ENCODE measurements around the gene COPE. TPM values are rescaled to one million over a fixed set of nuclear protein-coding genes. Genes with fewer than 3 reads are reported as not detected.

COPE gene
- total RNA-seq, 2 donors from 2014 or later: 134 to 266 TPM

GRCh38 chr19:18932216-18932841 is 13.1 kb upstream of the COPE start:
- DNase-seq (ENCODE audit: low spot score): peak; percentile 30
- Histone ChIP-seq H3K36me3 (peaks cover 18% of the 10 kb centered on the region), H3K4me3 (no peak overlapping the region)

GRCh38 chr19:18931316-18932162 is 12.4 kb upstream of the COPE start:
- TF ChIP-seq CTCF (IDR thresholded peaks at IDR 0.05): no peak
- DNase-seq (ENCODE audit: low spot score) (no peak), ATAC-seq (ENCODE audit: insufficient number of reproducible peaks, low FRiP score, low read depth) (no peak)
- no peak overlapping the region for H3K27ac ChIP-seq
- H3K27me3 ChIP-seq (replicated peaks; ENCODE audit: insufficient read depth): no peaks in the 10 kb centered on the region
- H3K9me3 ChIP-seq: no peaks in the 10 kb centered on the region
- H3K4me3 ChIP-seq: no peak overlapping the region
- H3K36me3 ChIP-seq: peaks cover 20% of the 10 kb centered on the region
- H3K4me1 ChIP-seq (ENCODE audit: control insufficient read depth in 1 of 2, low read depth in 2 of 2): no peaks in the 10 kb centered on the region

More at GRCh38 chr19:18932216-18932841, 13.1 kb upstream of the COPE start:
- no peaks in the 10 kb centered on the region for H3K27me3 ChIP-seq (replicated peaks; ENCODE audit: insufficient read depth)
- no peak for ATAC-seq (ENCODE audit: insufficient number of reproducible peaks, low FRiP score, low read depth)
- H3K4me1 ChIP-seq (ENCODE audit: control insufficient read depth in 1 of 2, low read depth in 2 of 2): no peaks in the 10 kb centered on the region
- H3K27ac ChIP-seq: no peak overlapping the region
- TF ChIP-seq CTCF (IDR thresholded peaks at IDR 0.05): no peak
- no peaks in the 10 kb centered on the region for H3K9me3 ChIP-seq

- ATAC-seq (ENCODE audit: insufficient number of reproducible peaks, low FRiP score, low read depth): no peak
- no peaks in the 10 kb centered on the region for H3K4me1 ChIP-seq (ENCODE audit: control insufficient read depth in 1 of 2, low read depth in 2 of 2)
- no peak overlapping the region for H3K27ac ChIP-seq
- no peaks in the 10 kb centered on the region for H3K9me3 ChIP-seq
- DNase-seq (ENCODE audit: low spot score): no peak
- no peak overlapping the region for H3K4me3 ChIP-seq
- no peaks in the 10 kb centered on the region for H3K27me3 ChIP-seq (replicated peaks; ENCODE audit: insufficient read depth)
- TF ChIP-seq CTCF (IDR thresholded peaks at IDR 0.05): no peak
- H3K36me3 ChIP-seq: peaks cover 32% of the 10 kb centered on the region
These were observed 10.1 kb upstream of the COPE start for GRCh38 chr19:18929311-18929710.

GRCh38 chr19:18928018-18928805 is 9.0 kb upstream of the COPE start:
- Histone ChIP-seq H3K27me3 (replicated peaks; ENCODE audit: insufficient read depth) (no peaks in the 10 kb centered on the region), H3K9me3 (no peaks in the 10 kb centered on the region), H3K36me3 (peaks cover 41% of the 10 kb centered on the region), H3K4me3 (no peak overlapping the region), H3K27ac (no peak overlapping the region), H3K4me1 (ENCODE audit: control insufficient read depth in 1 of 2, low read depth in 2 of 2) (no peaks in the 10 kb centered on the region)
- TF ChIP-seq CTCF (IDR thresholded peaks at IDR 0.05): no peak
- ATAC-seq (ENCODE audit: insufficient number of reproducible peaks, low FRiP score, low read depth) (no peak), DNase-seq (ENCODE audit: low spot score) (no peak)

All from thoracic aorta (tissue), 2 donors.